H1 (cell line): Measurements from ENCODE around the gene SYNRG. TPM values are rescaled to one million over a fixed set of nuclear protein-coding genes. Genes with fewer than 3 reads are reported as not detected.

Experiments
- BRCA1 ChIP-seq: IDR thresholded peaks from 2 replicates; pipeline ENCODE4 v1.6.1; 2012; ENCODE audit warnings: low read depth, low read length, improper control_type of control experiment
- CHD7 ChIP-seq: fragments of 300-600 bp; sonication (generic); IDR thresholded peaks from 2 replicates; pipeline ENCODE4 v1.7.1; 2012; ENCODE audit warnings: low read length, moderate library complexity, mild to moderate bottlenecking, inconsistent platforms; ENCODE audit not compliant: insufficient replicate concordance
- GABPA ChIP-seq: IDR thresholded peaks from 2 replicates; pipeline ENCODE4 v1.6.1; 2011; ENCODE audit warnings: mild to moderate bottlenecking, low read length, moderate library complexity, borderline replicate concordance; ENCODE audit not compliant: insufficient read depth
- JUND ChIP-seq: IDR thresholded peaks from 2 replicates; pipeline ENCODE4 v1.6.1; 2011; ENCODE audit warnings: mild to moderate bottlenecking, improper control_type of control experiment, low read length
- KDM5A ChIP-seq: fragments of 200-600 bp; IDR thresholded peaks from 2 replicates; pipeline ENCODE4 v1.7.1; 2012; ENCODE audit warnings: mild to moderate bottlenecking, low read length, inconsistent platforms, mixed read lengths
- POLR2AphosphoS5 ChIP-seq: IDR thresholded peaks from 2 replicates; pipeline ENCODE4 v1.6.1; 2011; ENCODE audit warnings: low read depth, low read length
- RAD21 ChIP-seq, 2 experiments: IDR thresholded peaks in 1 of 2; conservative IDR thresholded peaks in 1 of 2; 2 replicates each; pipeline ENCODE4 v1.6.1; 2011; ENCODE audit warnings: low read depth in 2 of 2, low read length in 2 of 2, improper control_type of control experiment in 1 of 2, inconsistent platforms in 1 of 2, mild to moderate bottlenecking in 1 of 2, moderate library complexity in 1 of 2
- RNF2 ChIP-seq: fragments of 200-900, 300-1000 bp; sonication (generic); IDR thresholded peaks from 2 replicates; pipeline ENCODE4 v1.7.1; 2016; ENCODE audit warnings: borderline replicate concordance, low read depth, mild to moderate bottlenecking, antibody characterized with exemption, low read length; ENCODE audit not compliant: poor library complexity, severe bottlenecking; ENCODE audit errors: missing control alignments
- SIN3A ChIP-seq, 2 experiments: IDR thresholded peaks in 1 of 2; conservative IDR thresholded peaks in 1 of 2; 2 replicates each; pipeline ENCODE4 v1.6.1; 2011 to 2012; ENCODE audit warnings: low read length in 2 of 2, improper control_type of control experiment in 1 of 2, low read depth in 1 of 2, mild to moderate bottlenecking in 1 of 2
- SP2 ChIP-seq: IDR thresholded peaks from 2 replicates; pipeline ENCODE4 v1.6.1; 2012; ENCODE audit warnings: mild to moderate bottlenecking, low read length, inconsistent platforms
- TEAD4 ChIP-seq: IDR thresholded peaks from 2 replicates; pipeline ENCODE4 v1.6.1; 2012; ENCODE audit warnings: low read depth, low read length, inconsistent platforms, mixed read lengths
- YY1 ChIP-seq: IDR thresholded peaks from 2 replicates; pipeline ENCODE4 v1.6.1; 2011; ENCODE audit warnings: low read depth, mild to moderate bottlenecking, low read length
- polyA plus RNA-seq, 7 experiments: library from polyadenylated mRNA; depleted of rRNA in 3 of 7; stranded (reverse) in 5 of 7; unstranded in 2 of 7; fragments of >200 nt in 5 of 7; fragments of 200-250 nt in 2 of 7; gene quantifications; 1 replicate in 5 of 7; 2 replicates in 1 of 7; 4 replicates in 1 of 7; pipeline versions ENCODE4 v1.2.1 to v1.2.3, GENCODE V29; 2011 to 2013; ENCODE audit warnings: missing spikeins in 2 of 7, mixed read lengths in 2 of 7
- total RNA-seq: library from RNA; stranded (reverse); fragmentation: NEBNext Ultra II Directional; extraction: Animal tissue kit (Norgen Biotek cat#: 25700); gene quantifications from 2 replicates; pipeline ENCODE4 v1.2.1, GENCODE V29; 2021

The SYNRG gene
- total and polyA plus RNA-seq, 2 of the 8 experiments (the other 6 are each of a cell fraction or from before 2014, with no cell fraction given), result 7.7 to 31.7 TPM

DNA sequence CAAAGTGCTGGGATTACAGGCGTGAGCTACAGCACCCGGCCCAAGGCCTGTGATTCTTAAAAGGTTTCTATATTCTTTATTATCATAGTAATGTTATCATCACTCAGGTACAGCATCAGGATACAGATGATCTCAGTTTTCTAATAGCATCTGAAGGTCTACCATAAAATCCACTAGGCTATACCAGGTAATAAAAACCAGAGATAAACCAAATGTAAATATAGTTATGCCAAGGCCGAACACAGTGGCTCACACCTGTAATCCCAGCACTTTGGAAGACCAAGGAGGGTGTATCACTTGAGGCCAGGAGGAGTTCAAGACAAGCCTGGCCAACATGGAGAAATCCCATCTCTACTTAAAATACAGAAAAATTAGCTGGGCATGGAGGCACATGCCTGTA lies 53.8 kb downstream of the SYNRG start (continued):
- TF ChIP-seq CHD7 (no peak), SIN3A (conservative IDR thresholded peaks at IDR 0.05 in 1 of 2, IDR thresholded peaks at IDR 0.05 in 1 of 2; ENCODE audit: low read depth in 1 of 2, low read length in 2 of 2) (no peak), TEAD4 (no peak), JUND (no peak), YY1 (no peak), RNF2 (no peak), POLR2AphosphoS5 (no peak), GABPA (no peak), RAD21 (IDR thresholded peaks at IDR 0.05 in 1 of 2, conservative IDR thresholded peaks at IDR 0.05 in 1 of 2; ENCODE audit: low read depth in 2 of 2, low read length in 2 of 2) (no peak), BRCA1 (no peak), KDM5A (no peak), SP2 (no peak)
